RKO (cell line): ENCODE data around the gene CLEC20A.

Source experiments
- DNase-seq: peaks from one replicate; pipeline ENCODE4 v3.0.0-alpha.2; 2016; ENCODE audit warnings: low spot score

Gene CLEC20A

GRCh38 chr1:178496410-178497135 lies at the start of gene CLEC20A:
CLEC20A (minus strand) TSS chr1:178496964; CDS start chr1:178496939, 25 bp downstream.
- no peak for DNase-seq

- no peak for DNase-seq
These were observed 47.8 kb upstream of the CLEC20A start for GRCh38 chr1:178544531-178544930.

GRCh38 chr1:178543290-178543607 lies 46.5 kb upstream of the CLEC20A start:
- DNase-seq: peak; percentile 69

GRCh38 chr1:178542554-178543289 lies 46.0 kb upstream of the CLEC20A start:
- peak; percentile 82 for DNase-seq

GRCh38 chr1:178541829-178542553 lies 45.2 kb upstream of the CLEC20A start:
- DNase-seq: peak; percentile 39

- DNase-seq: no peak
These were observed 44.6 kb upstream of the CLEC20A start for GRCh38 chr1:178541379-178541778.

GRCh38 chr1:178540646-178541045 lies 43.9 kb upstream of the CLEC20A start:
- peak; percentile 5 for DNase-seq

- DNase-seq: no peak
These were observed 43.4 kb upstream of the CLEC20A start for GRCh38 chr1:178540204-178540603.

GRCh38 chr1:178539291-178539690 lies 42.5 kb upstream of the CLEC20A start:
- no peak for DNase-seq

- peak; percentile 23 for DNase-seq
These were observed 41.6 kb upstream of the CLEC20A start for GRCh38 chr1:178538192-178538916.

GRCh38 chr1:178537382-178538090 lies 40.8 kb upstream of the CLEC20A start:
- DNase-seq: no peak

GRCh38 chr1:178536844-178537371 lies 40.1 kb upstream of the CLEC20A start:
- peak; percentile 75 for DNase-seq

GRCh38 chr1:178536329-178536728 lies 39.6 kb upstream of the CLEC20A start:
- no peak for DNase-seq

GRCh38 chr1:178534137-178534868 lies 37.5 kb upstream of the CLEC20A start:
- no peak for DNase-seq

GRCh38 chr1:178533121-178533946 lies 36.6 kb upstream of the CLEC20A start:
- DNase-seq: no peak

- DNase-seq: peak; percentile 81
These were observed 35.6 kb upstream of the CLEC20A start for GRCh38 chr1:178532392-178532791.

- DNase-seq: peak; percentile 33
These were observed 35.1 kb upstream of the CLEC20A start for GRCh38 chr1:178531887-178532286.

- DNase-seq: no peak
These were observed 33.7 kb upstream of the CLEC20A start for GRCh38 chr1:178530502-178530901.

GRCh38 chr1:178530037-178530402 lies 33.3 kb upstream of the CLEC20A start:
- DNase-seq: peak; percentile 85
